HG03521 (cell line): ENCODE measurements around the gene FAM131B.
"Not testable (repeated sequence)": the region's sequence is repeated elsewhere in the genome, so short reads cannot be mapped to it uniquely, and the experiment has no call there.

Experiments used
- ATAC-seq: cut with Tn5 transposase; IDR thresholded peaks from one replicate; pipeline ENCODE4 v1.9.1; 2021; ENCODE audit warnings: mild to moderate bottlenecking, moderate library complexity; ENCODE audit not compliant: unreplicated experiment

Gene FAM131B

DNA sequence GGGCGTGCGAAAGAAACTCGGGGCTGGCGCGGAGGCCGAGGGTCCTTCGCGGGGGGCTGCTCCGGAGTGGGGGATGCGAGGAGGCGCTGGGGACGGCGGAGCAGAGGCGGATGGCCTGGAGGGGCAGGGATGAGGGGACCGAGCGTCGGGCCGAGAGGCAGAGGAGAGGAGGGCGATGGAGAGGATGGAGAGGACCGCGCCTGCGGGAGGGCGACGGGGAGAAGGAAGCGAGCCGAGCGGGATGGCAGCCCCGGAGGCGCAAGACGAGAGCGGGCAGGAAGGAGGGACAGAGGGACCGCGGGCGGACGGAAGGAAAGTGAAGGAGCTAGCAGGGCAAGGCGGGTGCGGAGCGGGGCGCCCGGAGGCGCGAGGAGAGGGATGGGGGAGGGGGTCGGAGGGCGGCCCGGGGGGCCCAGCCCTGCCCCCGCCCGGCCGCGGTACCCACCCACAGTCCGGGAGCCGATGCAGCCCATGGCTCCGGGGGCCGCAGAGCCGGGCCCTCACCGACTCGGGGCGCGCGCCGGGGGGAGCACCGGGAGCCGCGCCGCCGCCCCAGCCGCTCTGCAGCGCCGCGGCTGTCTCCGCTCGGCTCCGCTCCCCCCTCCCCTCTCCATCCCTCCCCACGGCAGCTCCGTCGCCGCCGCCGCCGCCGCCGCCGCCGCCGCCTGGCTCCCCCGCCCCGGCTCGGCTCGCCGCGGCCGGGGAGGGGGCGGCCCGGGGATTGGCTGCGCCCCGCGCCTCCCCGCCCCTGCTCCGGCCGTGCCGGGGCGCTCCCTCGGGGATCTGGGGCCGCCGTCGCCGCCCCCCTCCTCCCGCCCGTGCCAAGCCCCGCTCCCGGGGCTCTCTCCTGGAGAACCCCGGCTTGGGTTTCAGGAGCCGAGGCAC is at the start of gene FAM131B:
Gene FAM131B (minus strand): TSS at position 583 of the 885 bp plus-strand sequence. CDS start 110 bp downstream, at position 473.
- peak; percentile 43 for ATAC-seq

DNA sequence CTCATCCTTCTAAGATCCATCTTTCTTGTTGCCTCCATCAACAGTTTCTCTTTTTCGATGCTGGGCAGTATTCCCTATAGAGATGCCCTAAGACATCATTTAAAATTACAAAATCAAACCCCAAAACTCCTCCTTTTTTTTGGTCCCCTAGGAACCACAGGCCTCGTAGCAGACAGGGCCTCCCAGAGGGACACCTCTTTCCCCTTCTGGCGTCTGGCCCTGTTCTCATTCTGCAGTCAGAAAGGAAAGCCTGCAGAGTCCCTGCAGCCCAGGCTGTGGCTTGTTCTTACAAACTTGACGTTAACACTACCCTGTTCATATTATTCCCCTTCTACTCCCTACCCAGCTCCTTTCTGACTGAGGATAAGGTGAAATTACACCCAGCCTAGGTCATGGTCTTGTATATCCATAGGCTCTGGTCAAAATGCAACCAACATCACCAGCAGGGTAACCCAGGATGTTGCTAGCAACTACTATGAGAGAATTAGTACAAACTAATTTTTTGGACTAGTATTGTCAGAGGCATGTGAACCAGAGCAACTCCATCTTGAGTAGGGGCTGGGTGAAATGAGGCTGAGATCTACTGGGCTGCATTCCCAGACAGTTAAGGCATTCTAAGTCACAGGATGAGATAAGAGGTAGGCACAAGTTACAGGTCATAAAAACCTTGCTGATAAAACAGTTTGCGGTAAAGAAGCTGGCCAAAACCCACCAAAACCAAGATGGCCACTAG is 49.6 kb upstream of the FAM131B start:
- no peak for ATAC-seq

DNA sequence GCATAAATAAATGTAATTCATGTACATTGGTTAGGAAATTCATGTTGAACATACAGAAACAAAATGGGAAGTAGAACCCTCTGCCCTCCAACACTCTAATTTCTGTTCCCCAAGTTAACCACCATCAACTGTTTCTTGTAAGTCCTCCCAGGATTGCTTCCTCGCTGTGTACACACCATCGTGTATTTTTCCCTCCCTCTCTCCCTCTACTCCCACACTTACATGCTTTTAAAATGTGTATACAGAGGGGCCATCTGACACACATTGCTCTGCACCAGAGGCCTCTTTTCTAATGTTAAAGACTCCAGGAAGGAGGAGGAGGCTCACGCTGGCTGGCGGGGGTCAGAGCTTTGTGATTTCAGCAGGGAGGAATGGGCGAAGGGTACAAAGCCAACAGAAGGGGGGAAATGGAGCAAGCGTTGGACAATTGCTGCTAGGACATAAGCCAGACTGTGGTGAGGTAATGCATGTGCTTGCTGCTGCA is 48.0 kb upstream of the FAM131B start:
- ATAC-seq = no peak

DNA sequence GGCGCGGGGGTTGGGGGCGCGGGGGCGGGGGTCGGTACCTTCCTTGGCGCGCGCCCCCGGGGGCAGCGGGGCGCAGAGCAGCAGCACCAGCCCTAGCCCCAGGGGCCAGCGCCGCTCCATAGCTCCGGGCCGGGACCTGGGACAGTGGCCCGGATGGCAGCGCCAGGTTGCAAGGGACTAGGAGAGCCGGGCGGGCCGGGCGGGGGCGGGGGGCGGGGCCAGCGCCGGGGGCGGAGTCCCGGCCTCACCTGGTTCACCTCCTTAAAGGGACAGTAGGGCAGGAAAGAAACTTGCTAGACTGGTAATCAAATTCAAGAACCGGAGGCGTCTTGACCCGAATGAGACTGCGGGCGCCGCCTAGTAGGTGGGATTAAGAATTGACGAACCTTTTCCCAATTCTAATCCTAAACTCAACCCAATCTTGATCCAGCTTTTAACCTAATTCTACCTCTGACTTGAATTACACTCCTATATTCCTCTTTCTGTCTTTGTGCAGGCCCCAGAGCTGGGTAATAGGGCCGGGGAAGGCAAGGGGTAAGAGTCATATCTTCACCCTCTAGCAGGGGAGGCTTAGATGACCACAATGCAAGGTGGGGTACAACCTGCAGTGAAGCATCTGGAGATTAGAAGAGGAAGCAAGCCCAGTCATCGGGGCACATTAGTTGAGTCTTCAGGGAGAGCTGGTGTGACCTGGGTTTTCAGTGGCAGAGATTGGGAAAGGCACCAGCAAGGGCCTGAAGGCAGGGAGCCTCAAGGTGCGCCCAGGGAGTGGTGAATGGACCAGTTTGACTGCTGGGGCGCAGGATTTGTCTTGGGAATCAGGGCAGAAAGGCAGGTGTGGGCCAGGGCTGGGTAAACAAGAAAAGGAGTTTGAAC is 46.4 kb upstream of the FAM131B start, which contains the start of gene EPHA1:
Gene EPHA1 (minus strand): TSS at position 171 of the 876 bp plus-strand sequence. CDS start 51 bp downstream, at position 120.
- no peak for ATAC-seq

DNA sequence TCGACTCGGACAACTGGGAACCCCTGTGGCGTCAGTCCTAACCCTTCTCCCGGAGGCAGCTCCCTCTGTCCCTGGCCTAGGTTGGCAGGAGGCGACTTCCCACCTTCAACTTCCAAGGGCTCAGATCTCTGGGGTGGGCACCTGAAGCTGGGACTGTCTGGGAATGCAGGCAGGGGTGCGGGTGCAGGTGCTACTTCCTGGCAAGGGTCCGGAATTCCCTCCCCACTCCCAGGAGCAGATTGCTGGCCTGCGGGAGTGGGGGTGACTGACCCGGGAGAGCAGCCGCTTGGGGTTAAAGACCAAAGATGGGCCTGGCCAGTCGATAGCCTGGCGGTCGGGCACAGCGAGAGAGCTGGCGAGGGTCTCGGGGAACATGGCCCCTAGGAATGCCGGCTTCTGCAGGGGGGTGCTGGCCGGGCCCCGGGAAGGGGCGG is 45.8 kb upstream of the FAM131B start:
- ATAC-seq = no peak

DNA sequence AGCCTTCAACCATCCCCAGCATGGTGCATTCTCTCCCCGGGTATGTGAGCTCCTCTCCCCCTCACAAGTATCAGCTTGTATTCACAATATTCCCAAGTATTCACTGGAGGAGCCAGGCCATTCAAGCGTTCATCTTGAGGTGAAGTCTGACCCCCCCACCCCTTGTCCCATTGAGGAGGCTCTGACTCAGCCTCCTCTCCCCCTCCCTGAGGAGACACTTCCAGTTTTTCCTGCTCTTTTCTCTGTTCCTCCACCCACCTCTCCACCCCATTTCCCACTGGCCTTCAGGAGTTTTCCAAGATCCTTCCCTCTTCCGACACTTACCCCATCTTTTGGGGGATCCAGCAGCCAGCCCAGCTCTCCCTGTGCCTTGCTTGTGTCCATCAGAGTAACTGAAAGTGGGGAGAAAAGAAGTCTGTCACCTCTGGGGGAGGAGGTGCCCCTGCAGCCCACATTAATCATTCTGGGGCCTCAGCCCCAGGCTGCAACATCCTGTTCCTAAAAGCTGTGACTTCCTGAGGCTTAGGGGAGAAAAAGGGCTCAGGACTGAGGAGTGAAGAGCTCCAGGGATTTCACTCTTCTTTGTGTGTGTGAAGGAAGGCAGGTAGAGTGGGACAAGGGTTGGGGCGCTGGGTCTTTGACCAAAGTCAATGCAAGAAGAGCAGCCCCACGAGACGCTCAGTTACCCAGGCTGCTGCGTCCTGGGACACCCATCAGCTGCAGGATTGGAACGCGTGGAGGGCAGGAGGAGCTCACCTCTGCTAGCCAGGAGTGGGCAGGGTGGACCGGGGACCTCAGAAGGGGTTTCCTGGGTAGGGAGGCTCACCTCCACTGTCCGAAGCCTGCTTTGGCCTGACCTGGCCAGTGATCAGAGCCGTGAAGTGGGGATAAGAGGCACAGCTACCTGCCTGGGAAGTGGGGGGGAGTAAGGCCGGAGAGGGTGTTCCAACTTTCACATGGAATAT is 45.1 kb upstream of the FAM131B start:
- no peak for ATAC-seq

DNA sequence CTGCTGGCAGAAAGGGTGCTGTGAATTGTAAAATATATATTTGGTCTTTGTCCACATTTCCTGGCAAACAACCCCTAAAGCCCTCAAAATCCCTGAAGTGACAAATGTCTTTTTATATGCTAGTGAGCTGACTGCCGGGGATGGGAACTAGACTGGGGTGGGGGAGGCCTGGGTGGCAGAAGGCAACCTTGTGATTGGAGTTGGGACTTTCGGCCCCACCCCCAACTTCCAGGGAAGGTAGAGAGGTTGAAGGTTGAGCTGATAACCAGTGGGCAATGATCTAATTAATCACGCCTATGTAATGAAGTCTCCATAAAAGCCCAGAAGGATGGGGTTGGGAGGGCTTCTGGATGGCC is 43.5 kb upstream of the FAM131B start:
- ATAC-seq = no peak

DNA sequence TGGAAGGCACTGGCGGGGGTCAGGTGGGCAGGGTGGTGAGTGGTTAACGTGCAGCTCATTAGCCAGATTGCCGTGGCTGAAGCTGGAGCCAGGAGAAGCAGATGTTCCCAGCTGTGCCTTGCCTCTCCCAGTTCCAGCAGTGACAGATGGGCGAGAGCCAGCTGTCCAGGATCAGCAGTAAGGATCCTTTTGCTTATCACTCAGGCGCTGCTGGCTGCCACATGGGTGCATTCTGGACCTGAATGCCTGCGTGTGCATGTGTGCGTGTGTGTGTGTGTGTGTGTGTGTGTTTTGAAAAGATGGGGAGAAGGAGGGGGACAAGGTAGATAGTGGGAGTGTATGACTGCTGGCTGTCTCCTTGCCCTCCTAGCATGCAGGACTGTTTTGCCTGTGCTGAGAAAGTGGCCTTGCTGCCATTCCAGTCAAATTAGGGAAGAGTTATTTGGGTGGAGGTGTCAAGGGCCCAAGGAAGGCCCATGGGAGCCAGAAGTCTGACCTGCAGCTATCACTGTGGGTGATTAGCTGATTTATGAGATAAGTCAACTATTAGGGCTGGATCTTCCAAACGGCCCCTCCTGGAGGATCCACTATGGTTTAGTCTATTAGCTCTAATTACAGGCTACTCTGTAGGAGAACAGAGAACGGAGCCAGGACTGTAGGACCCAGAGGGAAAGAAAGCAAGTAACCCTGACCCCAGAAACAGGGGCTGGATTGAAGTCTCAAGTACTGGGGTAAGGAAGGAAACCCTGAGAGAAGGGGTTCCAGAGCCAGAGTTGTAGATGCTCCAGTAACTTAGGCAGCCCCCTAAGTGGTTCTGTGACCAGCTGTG is 42.9 kb upstream of the FAM131B start:
- ATAC-seq = no peak

DNA sequence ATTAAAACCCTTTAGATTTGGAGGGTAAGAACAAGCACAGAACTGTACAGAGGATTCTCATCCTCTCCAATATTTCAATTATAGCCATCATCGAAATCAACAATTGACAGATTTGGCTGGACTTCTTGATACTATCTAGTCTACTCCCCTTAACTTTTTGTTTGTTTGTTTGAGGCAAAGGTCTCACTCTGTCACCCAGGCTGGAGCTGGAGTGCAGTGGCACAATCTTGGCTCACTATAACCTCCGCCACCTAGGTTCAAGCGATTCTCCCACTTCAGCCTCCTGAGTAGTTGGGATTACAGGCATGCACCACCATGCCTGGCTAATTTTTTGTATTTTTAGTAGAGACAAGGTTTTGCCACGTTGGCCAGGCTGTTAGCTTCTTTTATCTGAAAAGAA is 39.7 kb upstream of the FAM131B start:
- not testable (repeated sequence) for ATAC-seq

DNA sequence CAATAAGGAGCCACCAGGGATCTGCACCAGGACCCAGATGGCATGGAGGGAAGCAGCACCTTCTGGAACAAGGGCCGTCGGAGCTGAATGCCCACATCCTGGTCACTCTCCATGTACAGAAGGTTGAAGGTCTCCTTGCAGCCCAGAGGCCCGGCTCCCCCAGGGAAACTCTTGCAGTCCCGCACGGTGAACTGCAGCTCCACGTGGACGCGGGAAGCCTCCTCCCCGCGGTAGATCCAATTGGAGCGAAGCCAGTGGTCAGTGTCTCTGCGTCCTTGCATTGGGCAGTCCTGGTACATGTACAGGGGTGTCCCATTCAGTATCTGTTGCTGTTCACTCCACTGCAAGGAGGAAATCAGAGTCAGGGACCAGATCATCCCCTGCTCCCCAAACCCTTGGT is 38.8 kb upstream of the FAM131B start:
- no peak for ATAC-seq

DNA sequence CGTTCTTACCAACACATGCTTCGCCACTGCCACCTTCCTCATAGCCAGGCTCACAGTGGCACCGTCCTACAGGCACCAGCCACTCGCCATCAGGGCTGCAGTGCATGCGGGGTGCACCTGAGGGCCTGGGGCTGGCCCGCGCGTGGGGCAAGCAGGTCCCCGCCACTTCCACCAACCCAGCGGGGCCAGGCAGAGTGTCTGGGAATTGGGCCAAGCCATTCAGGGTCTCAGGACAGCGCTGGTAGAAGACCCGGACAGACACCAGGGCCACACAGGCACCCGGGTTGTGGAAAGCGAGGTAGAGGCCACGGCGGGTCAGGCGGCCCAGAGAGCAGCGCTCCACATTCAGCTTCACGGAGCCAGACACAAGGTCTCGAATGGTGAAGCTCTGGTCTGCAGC is 37.1 kb upstream of the FAM131B start:
- no peak for ATAC-seq

DNA sequence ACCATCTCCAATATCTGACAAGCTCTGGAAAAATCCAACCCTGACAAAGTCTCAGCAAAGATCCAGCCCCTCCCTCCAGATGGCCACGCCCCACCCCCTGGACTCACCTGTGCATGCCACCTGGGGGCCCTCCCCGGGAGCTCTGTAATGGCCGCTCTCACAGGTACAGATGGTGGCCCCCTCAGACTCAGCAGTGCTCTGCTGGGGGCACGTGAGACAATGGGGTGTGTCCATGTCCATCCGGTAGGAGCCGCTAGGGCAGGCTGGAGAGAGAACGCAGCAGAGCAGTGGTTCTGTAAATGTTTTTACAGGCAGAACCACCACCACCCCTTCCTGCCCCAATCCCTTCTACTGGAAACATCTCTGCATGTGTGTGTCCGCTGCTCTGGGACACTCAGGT is 36.6 kb upstream of the FAM131B start:
- ATAC-seq = no peak

DNA sequence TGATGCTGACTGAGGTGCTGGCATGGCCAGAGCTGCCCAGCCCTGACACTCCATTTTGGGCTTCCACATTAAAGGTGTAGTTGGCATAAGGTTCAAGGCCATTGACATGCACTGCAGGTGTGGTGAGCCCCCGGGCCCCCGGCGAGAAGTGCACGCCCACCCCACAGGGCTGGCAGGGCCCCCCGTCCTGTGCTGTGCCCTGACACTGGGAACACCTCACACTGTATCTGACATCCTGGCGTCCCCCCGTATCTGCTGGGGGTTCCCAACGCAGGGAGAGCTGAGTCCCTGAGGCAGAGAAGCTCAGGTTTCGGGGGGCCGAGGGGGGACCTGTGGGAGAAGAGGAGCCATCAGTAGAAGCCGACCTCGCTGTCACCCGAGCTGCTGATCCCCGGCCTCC is 36.1 kb upstream of the FAM131B start:
- ATAC-seq = no peak

DNA sequence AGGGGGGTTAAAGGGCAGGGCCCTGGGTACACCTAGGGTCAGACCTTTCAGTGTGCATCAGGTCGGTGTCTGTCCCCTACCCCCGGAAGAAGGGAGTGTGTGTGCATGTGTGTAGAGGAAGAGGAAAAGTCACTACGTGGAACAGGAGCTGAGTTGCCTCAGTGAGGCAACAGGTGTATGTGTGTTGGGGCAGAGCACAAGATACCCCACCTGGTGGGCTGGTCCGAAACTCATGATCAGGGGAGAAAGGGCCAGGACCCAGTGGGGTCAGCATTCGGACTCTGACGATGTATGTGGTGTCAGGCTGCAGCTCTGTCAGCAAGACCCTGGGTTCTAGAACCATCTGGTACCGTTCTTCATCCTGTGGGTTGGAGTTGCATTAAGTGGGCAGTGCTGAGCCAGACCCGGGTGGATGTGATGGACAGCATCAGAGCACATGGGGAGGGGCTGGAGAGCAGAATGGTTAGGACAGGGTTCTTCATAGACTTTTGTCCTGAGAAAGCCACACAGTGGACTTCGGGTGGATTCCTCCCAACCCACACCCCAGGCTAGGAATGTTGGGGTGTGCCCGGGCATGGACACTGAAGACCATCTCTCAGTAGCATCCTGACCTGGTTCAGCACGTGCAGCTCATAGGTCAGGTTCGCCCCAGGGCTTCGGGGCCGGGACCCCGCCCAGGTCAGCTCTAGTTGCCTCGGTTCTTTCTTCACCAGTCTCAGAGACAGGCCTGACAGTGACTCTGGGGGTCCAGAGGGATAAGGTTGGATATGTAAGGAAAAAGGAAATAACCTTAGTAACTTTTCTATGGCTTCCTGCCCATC is 35.4 kb upstream of the FAM131B start:
- ATAC-seq = no peak

DNA sequence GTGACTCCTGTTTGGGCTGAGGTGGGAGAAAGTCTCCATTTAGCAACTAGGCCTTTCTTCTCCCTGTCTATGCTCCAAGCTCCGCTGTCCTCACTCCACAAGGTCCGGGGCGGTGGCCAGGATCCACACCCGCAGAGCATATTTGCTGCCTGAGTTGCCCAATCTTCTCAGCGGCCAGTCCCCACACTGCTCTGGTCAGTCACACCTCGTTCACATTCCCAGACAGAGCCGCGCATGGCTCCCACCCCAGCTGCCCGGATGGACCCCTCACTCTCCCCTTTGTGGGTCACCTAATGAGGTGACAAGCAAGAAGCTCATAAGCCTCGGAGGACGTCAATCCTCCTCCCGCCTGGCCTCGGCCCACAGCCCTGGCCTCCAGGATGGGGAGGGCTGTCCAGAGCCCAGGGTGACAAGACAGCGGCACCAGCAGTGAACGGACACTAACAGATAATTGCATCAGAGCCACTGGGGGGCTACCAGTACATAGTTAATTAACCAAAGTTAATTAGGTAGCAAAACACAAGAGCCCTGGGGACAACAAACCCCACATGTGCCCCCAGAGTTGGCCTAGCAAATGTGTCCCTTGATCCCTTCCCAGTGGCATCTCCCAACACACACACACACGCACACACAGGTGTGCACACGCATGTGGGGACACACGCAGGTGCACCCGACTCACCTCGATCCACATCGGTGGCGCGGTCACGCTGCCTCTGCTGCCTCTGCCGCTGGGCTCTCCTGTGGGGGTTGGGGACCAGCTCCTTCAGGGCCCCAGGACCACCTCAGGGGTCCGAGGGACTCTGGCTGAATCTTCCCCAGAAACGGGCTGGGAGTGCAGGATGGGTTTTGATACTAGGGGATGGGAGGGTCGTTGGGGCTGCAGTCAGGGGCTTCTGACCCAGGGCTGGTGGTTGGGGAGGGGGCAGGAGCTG is 34.4 kb upstream of the FAM131B start:
- ATAC-seq = no peak

DNA sequence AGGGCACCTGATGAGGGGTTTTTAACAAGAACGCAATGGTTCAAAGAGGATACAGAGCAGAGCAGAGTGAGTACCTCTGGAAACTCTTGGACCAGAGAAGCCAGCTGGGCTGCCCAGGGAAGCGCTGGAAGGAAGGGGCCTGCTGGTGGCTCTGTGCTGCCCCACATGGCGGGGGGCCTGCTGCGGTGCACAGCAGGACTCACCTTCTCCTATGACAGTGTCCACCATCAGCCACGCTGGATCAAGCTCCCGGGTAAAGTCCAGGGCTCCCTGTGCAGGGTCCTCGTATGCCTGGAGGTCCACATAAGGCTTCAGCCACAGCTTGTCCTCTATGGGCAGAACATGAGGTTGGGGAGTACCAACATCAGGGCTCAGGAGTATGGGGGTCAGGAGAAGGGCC is 33.7 kb upstream of the FAM131B start:
- no peak for ATAC-seq
